Activated T-helper 9 cell treated with anti-CD3 and anti-CD28 coated beads, Interleukin-2, amount 50 U/mL, for 16 hours (primary cell): ENCODE results near the gene NINJ2.

ENCODE experiments used
- DNase-seq: peaks from one replicate; pipeline ENCODE4 v3.0.0-alpha.2; 2020; ENCODE audit warnings: low read depth

NINJ2 gene

DNA sequence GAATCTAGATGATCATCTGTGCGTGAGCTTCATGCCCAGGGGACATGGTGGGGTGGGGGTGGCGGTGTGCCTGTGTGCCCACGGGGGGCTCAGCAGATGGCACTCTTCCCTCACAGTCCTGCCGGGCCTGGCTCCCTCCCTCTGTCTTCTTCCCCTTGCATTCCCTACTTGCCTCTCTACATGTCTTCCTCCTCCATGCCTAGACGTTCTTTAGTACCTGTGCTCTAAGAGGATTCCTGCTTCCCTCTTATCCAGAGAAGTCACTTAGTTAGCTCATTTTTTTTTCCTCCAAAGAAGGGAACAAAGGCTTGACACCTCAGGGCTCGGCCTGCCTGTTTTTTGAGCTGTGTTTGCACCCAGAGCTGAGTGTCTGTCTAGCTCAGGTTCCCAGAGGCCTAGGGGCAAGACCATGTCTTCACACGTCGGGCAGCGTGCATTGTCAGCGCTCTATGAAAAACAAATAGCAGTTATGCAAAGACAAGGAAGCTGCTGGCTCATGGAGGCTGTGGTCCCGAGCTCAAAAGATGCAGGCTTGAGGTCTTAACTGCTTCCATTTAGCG, 48.8 kb downstream of the NINJ2 start:
- no peak for DNase-seq

DNA sequence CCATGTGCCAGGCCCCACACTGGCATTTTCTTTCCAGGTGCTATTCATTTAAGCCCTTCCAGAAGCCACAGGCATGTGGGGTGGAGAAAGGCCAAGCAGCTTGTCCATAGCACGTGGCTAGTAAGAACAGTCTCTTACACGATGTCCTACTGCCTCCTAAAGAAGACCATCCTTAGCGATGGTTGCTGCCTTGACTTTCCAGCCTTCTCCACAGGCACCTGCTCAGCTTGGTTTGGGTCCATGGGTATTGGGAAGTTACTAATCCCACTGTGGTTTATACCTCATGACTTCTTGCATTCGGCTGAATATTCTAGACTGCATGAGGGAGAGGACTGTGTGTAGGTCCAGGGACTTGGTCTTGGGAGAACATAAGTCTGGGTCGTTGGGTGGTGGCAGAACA, 49.2 kb downstream of the NINJ2 start:
- no peak for DNase-seq

GRCh38 chr12:612886-613285, 50.4 kb downstream of the NINJ2 start:
- no peak for DNase-seq

DNA sequence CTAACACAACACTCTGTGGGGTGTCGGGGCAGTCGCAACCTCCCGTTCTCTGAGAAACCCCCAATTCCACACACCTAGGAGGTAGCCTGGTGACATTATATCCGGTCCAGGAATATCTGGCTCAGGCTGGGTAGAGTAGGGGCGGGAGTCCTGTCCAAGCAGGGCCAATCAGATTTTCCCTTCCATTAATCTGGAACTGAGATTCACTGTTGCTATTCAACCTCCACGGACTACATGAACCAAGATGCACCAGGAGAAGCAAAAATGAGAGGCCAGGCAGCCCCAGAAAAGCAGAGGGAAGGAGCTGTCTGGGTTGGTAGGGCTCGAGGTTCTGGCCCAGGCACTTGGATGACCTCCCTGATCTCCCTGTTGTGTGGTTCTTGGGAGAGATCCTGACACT, 51.0 kb downstream of the NINJ2 start:
- DNase-seq: no peak

DNA sequence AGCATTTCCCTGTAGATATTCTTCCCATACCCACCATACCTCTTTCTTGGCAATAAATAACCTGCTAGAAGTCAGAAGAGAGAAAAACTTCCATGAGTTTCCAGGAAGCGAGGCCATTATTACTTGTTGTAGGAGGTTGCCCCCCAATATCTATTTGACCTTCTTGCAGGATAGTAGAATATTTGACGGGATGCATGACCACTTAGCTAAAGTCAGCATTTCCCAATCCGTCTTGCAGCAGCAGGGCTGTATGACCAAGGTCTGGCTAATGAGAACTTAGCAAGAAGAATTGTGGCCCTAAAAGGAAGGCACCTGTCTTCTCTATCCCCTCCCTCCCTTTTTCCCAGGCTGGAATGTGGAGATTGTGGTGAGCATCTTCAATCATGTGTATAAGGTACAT, 51.5 kb downstream of the NINJ2 start:
- DNase-seq: no peak

- DNase-seq: no peak
Observed at GRCh38 chr12:608921-609320, 54.3 kb downstream of the NINJ2 start.

DNA sequence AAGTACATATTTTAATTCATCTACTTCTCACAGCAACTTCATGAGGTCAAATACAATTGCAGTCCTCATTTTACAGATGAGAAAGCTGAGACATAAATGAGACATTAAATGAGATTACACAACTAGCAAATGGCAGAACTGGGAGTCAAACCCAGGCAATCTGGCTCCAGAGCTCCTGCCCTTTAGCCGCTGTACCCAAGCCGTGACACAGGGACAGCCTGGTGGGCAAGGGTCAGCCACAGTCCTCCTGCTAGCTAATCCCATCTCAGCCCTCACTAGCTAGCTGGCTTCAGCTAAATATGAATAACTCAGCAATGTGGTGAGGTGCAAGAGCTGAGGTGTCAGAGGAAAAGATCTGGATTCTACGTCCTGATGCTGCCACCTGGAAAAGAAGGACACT, 54.8 kb downstream of the NINJ2 start:
- no peak for DNase-seq

- no peak for DNase-seq
Observed at GRCh38 chr12:607541-608001, 55.7 kb downstream of the NINJ2 start.

- DNase-seq: no peak
Observed at GRCh38 chr12:604956-605355, 58.3 kb downstream of the NINJ2 start.

GRCh38 chr12:602700-603068, 60.6 kb downstream of the NINJ2 start:
- DNase-seq: no peak

- no peak for DNase-seq
Observed at GRCh38 chr12:601976-602699, 61.1 kb downstream of the NINJ2 start.

DNA sequence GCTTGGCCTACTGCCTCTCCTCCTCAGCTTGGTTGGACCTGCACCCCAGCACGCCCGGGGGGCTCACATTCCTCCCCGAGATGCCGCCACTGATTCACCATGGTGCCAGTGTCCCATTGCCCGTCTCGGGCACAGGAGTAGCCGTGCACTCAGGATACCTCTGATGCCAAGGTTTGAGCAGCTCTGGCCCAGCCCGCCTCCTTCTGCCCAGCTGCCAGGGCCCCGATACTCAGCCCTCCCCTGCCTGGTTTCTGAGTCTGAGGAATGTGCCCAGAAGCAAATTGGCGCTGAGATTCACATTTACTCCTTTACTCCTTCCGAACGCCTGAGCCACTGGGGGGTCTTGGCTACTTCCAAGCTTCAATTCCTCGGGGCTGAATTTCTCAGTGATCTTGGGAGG, 63.5 kb downstream of the NINJ2 start:
- no peak for DNase-seq

GRCh38 chr12:597926-598568, 65.2 kb downstream of the NINJ2 start:
- no peak for DNase-seq

DNA sequence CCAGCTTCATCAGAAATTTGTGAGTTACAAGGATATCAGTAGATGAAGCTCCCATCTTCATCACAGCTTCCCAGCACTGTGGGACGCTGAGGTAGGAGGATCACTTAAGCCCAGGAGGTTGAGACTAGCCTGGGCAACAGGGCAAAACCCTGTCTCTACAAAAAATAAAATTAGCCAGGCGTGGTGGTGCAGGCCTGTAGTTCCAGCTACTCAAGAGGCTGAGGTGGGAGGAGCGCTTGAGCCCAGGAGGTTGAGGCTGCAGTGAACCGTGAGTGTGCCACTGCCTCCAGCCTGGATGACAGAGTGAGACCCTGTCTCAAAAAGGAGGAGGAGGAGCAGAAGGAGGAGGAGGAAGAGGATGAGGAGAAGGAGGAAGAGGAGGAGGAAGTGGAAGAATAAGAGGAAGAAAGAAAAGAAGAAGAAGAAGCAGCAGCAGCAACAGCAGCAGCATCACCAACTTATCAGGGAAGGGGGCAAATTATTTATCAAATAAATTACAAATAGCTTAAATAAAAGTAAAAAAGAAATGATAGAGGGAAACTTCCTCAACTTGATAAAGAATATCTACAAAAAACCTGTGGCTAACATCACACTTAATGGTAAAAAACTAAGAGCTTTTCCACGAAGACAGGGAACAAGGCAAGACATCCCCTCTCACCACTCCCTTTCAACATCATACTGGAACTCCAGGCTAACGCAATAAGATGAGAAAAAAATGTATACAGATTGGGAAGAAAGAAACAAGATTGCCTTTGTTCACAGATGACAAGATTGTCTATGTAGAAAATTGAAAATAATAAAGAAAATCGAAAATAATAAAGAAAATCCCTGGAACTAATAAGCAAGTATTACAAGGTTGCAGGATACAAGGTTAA, 69.6 kb downstream of the NINJ2 start:
- DNase-seq: no peak

DNA sequence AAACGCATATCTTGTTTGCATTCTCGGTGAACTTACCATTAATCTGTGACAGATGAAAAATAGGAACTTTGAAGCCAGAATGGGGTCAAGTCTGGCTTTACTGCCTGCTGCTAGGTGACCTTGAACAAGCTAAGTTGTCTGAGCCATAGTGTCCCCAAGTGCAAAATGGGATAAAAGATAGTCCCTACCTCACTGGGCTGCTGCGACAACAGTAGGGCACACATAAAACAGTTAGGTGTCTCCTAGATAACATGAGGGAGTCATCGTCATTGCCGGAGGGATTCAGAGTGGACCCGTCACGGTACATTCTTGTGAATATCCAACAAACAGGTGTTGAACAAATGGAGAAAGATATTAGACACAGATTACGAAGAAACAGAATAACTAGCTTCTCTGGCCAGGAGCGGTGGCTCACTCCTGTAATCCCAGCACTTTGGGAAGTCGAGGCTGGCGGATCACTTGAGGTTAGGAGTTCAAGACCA, 71.2 kb downstream of the NINJ2 start:
- no peak for DNase-seq

GRCh38 chr12:591167-592023, 71.8 kb downstream of the NINJ2 start:
- DNase-seq: no peak

GRCh38 chr12:590206-590750, 73.0 kb downstream of the NINJ2 start:
- DNase-seq: no peak

GRCh38 chr12:588646-589045, 74.6 kb downstream of the NINJ2 start:
- DNase-seq: no peak

- no peak for DNase-seq
Observed at GRCh38 chr12:588024-588322, 75.3 kb downstream of the NINJ2 start.

- DNase-seq: no peak
Observed at GRCh38 chr12:587132-588023, 75.9 kb downstream of the NINJ2 start.
